Lung (tissue), 12 donors: ENCODE measurements around the gene ABHD8. TPM values are rescaled to one million over a fixed set of nuclear protein-coding genes. Genes with fewer than 3 reads are reported as not detected.

Source experiments
- ATAC-seq: fragments of 200-7000 bp; cut with Tn5 transposase; one replicate; pipeline ENCODE4 v1.9.1; 2020; ENCODE audit warnings: moderate number of reproducible peaks; ENCODE audit not compliant: insufficient read depth, low FRiP score
- DNase-seq, 3 donors: peaks; one replicate each; pipeline ENCODE4 v3.0.0-alpha.2; 2013 to 2017
- H3K27ac ChIP-seq, 2 donors: one replicate each; pipeline ENCODE4 v1.5.1; 2013; ENCODE audit warnings: mild to moderate bottlenecking in 2 of 2, moderate library complexity in 2 of 2, control low read depth in 1 of 2, inconsistent platforms in 1 of 2, low read depth in 1 of 2, low read length in 1 of 2
- H3K27me3 ChIP-seq, 3 donors: one replicate each; pipeline ENCODE4 v1.5.1; 2013; ENCODE audit warnings: low read length in 2 of 3; ENCODE audit not compliant: control insufficient read depth in 3 of 3, insufficient read depth in 3 of 3
- H3K36me3 ChIP-seq, 4 donors: one replicate each; pipeline ENCODE4 v1.5.1; 2013; ENCODE audit warnings: low read length in 4 of 4, mild to moderate bottlenecking in 1 of 4, moderate library complexity in 1 of 4; ENCODE audit not compliant: control insufficient read depth in 4 of 4, insufficient read depth in 4 of 4
- H3K4me1 ChIP-seq, 5 donors: one replicate each; pipeline ENCODE4 v1.5.1; 2013; ENCODE audit warnings: low read length in 5 of 5, mild to moderate bottlenecking in 2 of 5, moderate library complexity in 1 of 5; ENCODE audit not compliant: control insufficient read depth in 5 of 5, insufficient read depth in 5 of 5
- H3K4me3 ChIP-seq: one replicate; pipeline ENCODE4 v1.5.1; 2013; ENCODE audit warnings: mild to moderate bottlenecking, control low read depth, moderate library complexity
- H3K9ac ChIP-seq, 2 donors: one replicate each; pipeline ENCODE4 v1.5.1; 2013; ENCODE audit warnings: low read length in 2 of 2, control low read depth in 1 of 2; ENCODE audit not compliant: insufficient read depth in 1 of 2
- H3K9me3 ChIP-seq, 4 donors: one replicate each; pipeline ENCODE4 v1.5.1; 2013; ENCODE audit warnings: low read length in 3 of 4, mild to moderate bottlenecking in 1 of 4, moderate library complexity in 1 of 4; ENCODE audit not compliant: control insufficient read depth in 4 of 4, insufficient read depth in 3 of 4
- WGBS, 2 donors: extraction: QIAGEN DNeasy Blood & Tissue Kit; methylation state at CpG; one replicate each; pipeline ENCODE4 v1.1.7; 2013; 5-methylcytosine and 5-hydroxymethylcytosine counted together
- polyA plus RNA-seq, 2 donors: library from polyadenylated mRNA; stranded (reverse); fragments of 200-250 nt; gene quantifications; one replicate each; pipeline ENCODE4 v1.2.1, GENCODE V29; 2013
- total RNA-seq, 2 donors: library from RNA; depleted of rRNA in 1 of 2; stranded (reverse); fragments of >200 nt in 1 of 2; gene quantifications; one replicate each; pipeline ENCODE4 v1.2.1, GENCODE V29; 2014 to 2021
- TF ChIP-seq, protein P1 (sequence below): IDR thresholded peaks from 2 replicates; pipeline ENCODE4 v1.5.1; 2012; ENCODE audit warnings: mild to moderate bottlenecking; ENCODE audit errors: control extremely low read depth, extremely low read depth
- donor health status: control.
- donor health status: control.
- donor health status: Bipolar disorder and iron deficiency.
- donor health status: healthy.
- donor health status: DM: yes; HTN: yes; CAD: no.

The ABHD8 gene
- total and polyA plus RNA-seq, 4 donors, result 12.8 to 23.0 (median 15.1) TPM

- H3K36me3 ChIP-seq, result peaks cover 0 to 40% (median 8%) of the 10 kb centered on the region in 4 donors
- no peak overlapping the region for H3K27ac ChIP-seq
- ATAC-seq, result no peak
- no peak overlapping the region for H3K9ac ChIP-seq
- WGBS, 2 donors, result 88 to 91% methylated on average over 19 of the region's 19 CpGs
- DNase-seq, result no peak
- peaks cover 0 to 6% (median 0%) of the 10 kb centered on the region in 5 donors for H3K4me1 ChIP-seq
- TF ChIP-seq, protein P1, sequence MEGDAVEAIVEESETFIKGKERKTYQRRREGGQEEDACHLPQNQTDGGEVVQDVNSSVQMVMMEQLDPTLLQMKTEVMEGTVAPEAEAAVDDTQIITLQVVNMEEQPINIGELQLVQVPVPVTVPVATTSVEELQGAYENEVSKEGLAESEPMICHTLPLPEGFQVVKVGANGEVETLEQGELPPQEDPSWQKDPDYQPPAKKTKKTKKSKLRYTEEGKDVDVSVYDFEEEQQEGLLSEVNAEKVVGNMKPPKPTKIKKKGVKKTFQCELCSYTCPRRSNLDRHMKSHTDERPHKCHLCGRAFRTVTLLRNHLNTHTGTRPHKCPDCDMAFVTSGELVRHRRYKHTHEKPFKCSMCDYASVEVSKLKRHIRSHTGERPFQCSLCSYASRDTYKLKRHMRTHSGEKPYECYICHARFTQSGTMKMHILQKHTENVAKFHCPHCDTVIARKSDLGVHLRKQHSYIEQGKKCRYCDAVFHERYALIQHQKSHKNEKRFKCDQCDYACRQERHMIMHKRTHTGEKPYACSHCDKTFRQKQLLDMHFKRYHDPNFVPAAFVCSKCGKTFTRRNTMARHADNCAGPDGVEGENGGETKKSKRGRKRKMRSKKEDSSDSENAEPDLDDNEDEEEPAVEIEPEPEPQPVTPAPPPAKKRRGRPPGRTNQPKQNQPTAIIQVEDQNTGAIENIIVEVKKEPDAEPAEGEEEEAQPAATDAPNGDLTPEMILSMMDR, result no peak
- H3K27me3 ChIP-seq, result no peaks in the 10 kb centered on the region
- peaks cover 0 to 2% (median 0%) of the 10 kb centered on the region in 4 donors for H3K9me3 ChIP-seq
- H3K4me3 ChIP-seq, result no peak overlapping the region
Observed at GRCh38 chr19:17321655-17322489, 18.6 kb upstream of the ABHD8 start.

DNA sequence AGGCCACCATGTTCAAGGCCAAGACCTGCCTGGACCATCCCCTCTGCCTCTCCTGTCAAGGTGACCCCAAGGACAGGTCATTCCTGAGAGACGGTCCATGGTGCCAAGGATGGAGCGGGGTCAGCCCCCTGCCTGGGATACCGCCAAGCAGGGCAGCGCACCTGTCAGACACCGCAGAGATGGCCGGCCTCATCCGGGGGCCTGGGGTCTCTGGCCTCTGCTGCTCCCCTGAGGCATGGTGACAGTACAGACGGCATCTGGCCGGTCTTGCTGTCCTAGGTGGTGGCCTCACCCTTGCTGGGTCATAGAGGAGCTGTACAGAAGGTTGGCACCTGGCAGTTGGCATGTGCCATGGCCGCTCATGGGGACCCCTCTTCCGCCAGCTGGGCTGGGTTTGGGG, 17.2 kb upstream of the ABHD8 start:
- TF ChIP-seq, protein P1, result no peak
- WGBS, 2 donors, result 84 to 87% methylated on average over 11 of the region's 11 CpGs
- no peak for ATAC-seq
- peaks cover 0 to 2% (median 0%) of the 10 kb centered on the region in 4 donors for H3K9me3 ChIP-seq
- H3K4me3 ChIP-seq, result no peak overlapping the region
- no peaks in the 10 kb centered on the region for H3K27me3 ChIP-seq
- DNase-seq, result no peak
- H3K36me3 ChIP-seq, result peaks cover 5 to 45% (median 14%) of the 10 kb centered on the region in 4 donors
- no peak overlapping the region for H3K27ac ChIP-seq
- H3K9ac ChIP-seq, result no peak overlapping the region
- H3K4me1 ChIP-seq, result peaks cover 0 to 6% (median 0%) of the 10 kb centered on the region in 5 donors

DNA sequence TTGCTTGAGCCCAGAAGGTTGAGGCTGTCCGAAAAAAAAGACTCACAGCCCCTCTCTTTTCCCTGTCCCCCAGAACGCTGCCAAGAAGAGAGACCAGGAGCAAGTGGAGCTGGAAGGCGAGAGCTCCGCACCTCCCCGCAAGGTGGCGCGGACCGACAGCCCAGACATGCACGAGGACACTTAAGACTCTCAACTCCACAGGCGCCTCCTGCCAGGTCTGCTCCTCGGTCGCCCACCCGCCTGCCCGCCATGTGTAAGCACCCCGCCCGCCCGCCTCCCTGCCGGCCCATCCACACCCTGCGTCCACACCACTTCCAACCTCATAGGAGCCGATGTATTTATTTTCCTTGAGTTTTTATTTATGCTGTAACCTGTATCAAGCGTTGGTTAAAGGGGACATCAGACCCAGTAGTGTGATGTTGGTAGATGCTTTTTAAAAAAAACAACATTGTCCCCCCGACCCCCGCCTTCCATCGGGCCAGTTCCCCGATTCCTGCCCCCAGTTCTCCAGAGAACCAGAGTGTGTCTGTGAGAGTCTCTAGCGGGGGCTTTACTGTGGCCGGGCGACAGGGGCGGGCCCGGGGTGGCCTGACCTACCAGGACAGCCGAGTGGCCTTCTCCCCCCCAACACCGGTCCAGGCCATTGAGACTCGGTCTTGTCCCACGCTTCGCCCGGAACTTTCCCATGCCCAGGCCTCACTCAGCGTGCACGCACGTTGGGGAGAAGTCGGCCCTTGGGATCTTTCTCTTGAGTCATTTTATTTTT, 16.4 kb upstream of the ABHD8 start:
- WGBS, 2 donors, result 93 to 96% methylated on average over 40 of the region's 40 CpGs
- peaks cover 0 to 2% (median 0%) of the 10 kb centered on the region in 4 donors for H3K9me3 ChIP-seq
- H3K4me3 ChIP-seq, result no peak overlapping the region
- DNase-seq (no peak), ATAC-seq (no peak)
- H3K36me3 ChIP-seq, result peaks cover 8 to 42% (median 18%) of the 10 kb centered on the region in 4 donors
- H3K4me1 ChIP-seq, result peaks cover 0 to 6% (median 0%) of the 10 kb centered on the region in 5 donors
- TF ChIP-seq, protein P1, result no peak
- no peak overlapping the region for H3K9ac ChIP-seq
- no peak overlapping the region for H3K27ac ChIP-seq
- H3K27me3 ChIP-seq, result no peaks in the 10 kb centered on the region
